ENCODE results near the gene CD300LD.
"Not testable (repeated sequence)": the region's sequence is repeated elsewhere in the genome, so short reads cannot be mapped to it uniquely, and the experiment has no call there.

Gene CD300LD

DNA sequence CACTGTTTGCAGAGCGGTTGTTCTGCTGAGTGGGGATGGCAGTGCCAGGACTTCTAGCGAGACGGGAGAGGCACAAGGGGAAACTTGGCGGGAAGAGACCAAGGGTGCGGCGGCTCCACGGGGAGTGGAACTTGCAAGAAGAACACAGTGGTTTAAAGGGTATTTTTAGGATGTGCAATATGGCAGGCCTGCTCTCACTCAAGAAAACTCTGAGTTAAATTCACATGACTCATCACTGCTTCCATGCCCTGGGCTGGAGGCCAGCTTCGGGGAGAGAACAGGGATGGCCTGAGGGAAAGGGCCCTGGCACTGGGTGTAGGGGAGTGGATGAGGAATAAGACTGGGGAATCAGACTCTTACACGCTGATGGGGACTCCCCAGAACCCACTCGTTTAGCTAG is 13.3 kb upstream of the CD300LD start:
- DNase-seq: no peak

DNA sequence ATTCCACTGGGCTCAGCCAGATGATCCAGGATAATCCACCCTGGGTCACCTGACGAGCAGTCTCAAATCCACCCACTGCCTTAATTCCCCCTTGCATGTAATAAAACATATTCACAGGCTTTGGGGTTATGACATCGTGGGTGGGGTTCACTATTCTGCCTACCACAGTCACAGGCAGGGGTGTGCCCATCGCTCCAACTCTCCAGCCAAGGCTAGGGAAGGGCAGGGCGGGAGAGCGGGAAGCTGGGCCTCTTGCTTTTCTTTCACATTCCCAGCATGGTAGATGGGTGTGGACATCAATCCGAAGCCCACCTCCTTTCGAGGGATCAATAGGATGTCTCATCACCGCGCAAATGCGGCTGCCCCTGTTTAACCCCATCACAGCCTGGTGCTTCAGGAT is 12.7 kb upstream of the CD300LD start:
- no peak for DNase-seq

DNA sequence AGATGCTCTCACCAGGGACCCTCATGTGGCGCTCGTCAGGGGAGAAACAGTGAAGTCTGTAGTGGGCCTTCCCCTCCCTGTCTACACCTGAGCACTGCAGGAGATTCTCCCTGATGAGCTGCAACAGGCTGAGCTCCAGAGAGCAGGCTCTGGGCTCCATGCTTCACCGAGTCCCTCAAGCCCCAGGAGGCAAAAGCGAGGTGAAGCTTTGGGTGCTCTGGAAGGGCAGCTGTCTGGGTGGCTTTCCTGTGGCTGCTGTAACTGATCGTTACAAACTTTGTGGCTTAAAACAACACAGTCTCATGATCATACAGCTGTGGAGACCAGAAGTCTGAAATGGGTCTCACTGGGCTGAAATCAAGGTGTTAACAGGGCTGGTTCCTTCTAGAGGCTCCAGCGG is 12.1 kb upstream of the CD300LD start:
- DNase-seq: no peak

DNA sequence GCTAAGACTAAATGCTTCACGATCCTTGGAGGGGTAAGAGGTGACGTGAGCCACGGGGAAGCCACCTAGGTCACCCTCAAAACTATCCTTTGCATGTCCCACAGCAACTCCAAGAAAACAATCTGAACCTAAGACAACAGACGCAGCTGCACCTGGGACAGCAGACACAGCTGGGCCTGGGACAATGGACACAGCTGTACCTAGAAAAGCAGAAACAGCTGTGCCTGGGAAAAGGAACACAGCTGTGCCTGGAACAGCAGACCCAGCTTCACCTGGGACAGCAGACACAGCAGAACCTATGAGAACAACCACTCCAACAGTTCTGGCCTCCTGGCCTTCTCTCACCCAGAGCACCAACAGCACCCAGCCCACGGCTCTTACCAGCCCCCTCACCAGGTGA is 11.7 kb upstream of the CD300LD start:
- DNase-seq: no peak

- DNase-seq: no peak
These were observed 11.1 kb upstream of the CD300LD start for GRCh38 chr17:74603037-74603635.

- DNase-seq: peak; percentile 34 to 36
These were observed 10.0 kb upstream of the CD300LD start for GRCh38 chr17:74601944-74602572.

- peak in 1 of 2 donors; percentile 27 for DNase-seq
These were observed 7.4 kb upstream of the CD300LD start for GRCh38 chr17:74599448-74599939.

- DNase-seq: peak in 1 of 2 donors; percentile 35
These were observed 6.9 kb upstream of the CD300LD start for GRCh38 chr17:74599023-74599399.

DNA sequence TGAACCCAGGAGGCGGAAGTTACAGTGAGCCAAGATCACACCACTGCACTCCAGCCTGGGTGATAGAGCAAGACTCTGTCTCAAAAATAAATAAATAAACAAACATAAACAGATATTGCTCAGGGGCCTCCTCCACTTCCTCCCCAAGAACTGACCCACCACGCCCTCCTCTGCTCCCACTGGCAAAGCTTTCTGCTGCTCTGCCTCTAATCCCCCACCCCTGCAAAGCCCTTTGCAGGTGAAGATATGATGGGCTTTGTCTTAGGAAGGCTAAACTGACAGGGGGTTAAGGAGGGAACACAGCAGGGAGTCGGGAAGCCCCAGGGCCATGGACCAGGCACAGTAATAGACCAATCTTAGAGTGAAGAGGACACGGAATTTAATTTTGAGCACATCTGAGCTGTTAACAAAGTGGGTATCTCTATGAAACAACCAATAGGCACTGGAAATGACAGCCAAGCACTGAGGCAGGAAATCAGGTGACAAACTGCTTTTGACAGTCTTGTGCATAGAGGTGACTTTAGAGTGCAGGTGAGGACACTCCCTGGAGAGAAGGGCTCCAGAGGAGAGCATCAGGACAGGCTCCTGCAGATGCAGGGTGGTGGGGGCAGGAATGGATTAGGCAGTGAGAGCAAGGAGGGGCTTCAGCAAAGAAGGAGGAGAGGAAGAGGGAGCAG is 6.4 kb upstream of the CD300LD start:
- no peak for DNase-seq

GRCh38 chr17:74597069-74597790 is 5.1 kb upstream of the CD300LD start:
- no peak for DNase-seq

DNA sequence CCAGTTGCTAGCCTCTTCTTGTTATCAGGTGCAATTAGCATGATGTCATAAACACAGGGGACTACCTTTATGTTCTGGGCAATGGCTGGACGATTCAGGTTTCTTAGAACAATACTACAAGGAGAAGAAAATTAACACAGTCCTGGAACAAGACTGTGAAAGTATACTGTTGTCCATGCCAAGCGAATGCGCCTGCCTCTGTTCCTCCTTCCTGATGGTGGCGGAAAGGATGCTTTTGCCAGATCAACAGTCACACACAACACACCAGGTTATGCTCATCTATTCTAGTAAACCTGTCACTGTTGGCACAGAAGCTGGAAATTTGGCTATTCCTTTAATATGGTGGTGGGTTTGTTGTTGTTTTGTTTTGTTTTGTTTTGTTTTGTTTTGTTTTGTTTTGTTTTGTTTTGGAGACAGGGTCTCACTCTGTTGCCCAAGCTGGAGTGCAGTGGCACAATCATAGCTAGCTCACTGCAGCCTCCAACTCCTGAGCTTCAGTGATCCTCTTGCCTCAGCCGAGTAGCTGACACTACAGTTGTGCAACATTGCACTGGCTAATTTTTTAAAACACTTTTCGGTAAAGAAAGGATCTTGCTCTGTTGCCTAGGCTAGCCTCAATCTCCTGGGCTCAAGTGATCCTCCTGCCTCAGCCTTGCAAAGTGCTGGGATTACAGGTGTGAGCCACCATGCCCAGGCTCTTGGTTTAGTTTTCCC is 3.1 kb upstream of the CD300LD start:
- no peak for DNase-seq

- no peak for DNase-seq
These were observed 580 bp downstream of the CD300LD start for GRCh38 chr17:74591503-74591902.

GRCh38 chr17:74585711-74586110 is 6.4 kb downstream of the CD300LD start:
- no peak for DNase-seq

DNA sequence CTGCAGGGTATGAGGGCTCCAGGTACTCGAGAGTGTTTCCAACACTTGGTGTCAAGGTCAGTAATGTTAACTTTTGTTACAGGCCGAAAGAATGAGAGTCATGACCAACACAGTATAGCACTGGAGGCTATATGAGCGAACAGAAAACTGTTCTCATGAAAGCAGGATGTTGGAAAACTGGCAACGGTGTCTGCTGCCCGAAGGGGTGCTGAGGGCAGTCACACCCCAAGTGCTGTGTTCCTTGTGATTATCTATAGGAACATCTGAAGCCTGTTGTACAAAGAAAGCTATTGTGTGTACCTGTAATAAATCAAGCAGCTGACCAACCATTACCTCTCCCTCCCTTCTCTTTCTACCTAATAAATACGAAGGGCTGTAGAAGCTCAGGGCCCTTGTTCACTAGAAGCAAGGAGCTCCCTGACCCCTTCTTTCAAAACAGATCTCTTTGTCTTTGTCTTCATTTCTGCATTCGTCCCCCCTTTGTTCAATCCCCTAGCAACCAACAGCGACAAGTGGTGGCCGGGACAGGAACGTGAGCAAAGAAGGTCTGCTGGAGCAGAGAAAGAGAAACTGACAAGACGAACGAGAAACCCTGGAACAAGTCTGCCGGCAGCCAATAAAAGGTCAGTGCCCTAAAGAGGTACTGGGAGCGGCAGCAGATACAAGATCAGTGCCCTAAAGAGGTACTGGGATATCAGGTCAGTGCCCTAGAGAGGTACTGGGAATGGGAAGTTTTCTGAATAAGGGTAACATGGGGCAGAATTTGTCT is 7.6 kb downstream of the CD300LD start:
- DNase-seq: no peak

DNA sequence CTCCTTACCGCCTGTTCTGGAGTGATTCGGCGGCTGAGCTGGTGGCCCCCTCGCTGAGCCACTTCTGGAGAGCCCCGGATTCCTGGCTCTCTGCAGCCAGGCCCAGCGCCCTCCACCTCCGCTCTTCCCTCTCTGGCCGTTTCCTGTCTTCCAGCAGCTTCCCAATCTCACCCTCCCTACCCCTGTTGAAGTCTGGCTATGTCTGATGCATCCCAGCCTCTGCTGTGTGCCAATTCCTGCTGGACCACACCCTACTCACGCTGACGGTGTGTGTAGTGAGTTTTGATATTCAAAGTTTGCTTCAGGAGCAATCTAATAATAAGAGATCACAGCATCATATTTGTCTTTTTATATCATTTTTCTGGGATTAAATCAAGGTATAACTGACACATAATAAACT is 9.4 kb downstream of the CD300LD start:
- no peak for DNase-seq

GRCh38 chr17:74579900-74580299 is 12.2 kb downstream of the CD300LD start:
- no peak for DNase-seq

DNA sequence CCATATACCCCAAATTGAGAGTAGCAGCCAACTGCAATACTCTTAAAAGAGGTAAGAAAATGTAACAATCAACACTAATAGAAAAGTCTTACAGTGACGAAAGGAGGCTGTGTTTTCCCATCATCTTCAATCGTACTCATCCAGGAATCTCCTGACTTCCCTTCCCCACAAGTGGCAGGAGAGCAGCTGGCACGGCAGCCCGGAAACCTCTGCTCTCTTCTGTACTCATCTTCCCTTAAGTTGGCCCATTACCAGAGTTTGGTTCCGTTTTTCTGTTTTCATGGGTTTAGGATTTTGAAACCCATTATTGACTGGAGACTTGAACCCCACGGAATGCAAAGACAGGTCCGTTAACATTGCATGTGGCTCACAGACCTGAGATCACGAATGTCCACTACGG is 13.1 kb downstream of the CD300LD start:
- DNase-seq: no peak

DNA sequence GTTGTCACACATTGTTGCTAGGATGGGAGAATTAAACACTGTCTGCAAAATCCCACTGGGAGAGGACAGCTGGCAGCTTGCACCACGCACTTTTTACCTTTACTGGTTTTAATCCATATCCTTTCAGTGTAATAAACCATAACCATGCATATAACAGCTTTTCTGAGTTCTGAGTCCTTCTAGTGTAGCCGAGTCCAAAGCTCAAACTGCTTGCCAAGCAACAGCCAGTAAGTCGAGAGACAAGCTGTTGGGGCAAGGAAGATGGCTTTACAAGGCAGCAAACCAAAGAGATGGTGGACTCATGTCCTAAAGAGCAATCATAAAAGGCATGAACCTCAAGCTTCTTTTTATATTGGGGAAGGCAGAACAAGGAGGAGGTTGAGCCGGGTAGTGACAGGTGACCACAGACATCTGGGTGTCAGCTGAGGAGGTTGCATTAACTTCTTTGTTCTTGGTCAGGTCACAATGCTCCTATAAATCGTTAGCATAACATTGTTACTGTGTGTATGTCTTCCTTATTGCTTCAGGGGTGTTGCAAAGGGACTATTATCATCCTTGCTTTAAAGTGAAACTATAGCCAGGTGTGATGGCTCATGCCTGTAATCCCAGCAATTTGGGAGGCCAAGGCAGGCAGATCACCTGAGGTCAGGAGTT is 17.5 kb downstream of the CD300LD start:
- DNase-seq: no peak

GRCh38 chr17:74573635-74574034 is 18.4 kb downstream of the CD300LD start:
- not testable (repeated sequence) for DNase-seq

DNA sequence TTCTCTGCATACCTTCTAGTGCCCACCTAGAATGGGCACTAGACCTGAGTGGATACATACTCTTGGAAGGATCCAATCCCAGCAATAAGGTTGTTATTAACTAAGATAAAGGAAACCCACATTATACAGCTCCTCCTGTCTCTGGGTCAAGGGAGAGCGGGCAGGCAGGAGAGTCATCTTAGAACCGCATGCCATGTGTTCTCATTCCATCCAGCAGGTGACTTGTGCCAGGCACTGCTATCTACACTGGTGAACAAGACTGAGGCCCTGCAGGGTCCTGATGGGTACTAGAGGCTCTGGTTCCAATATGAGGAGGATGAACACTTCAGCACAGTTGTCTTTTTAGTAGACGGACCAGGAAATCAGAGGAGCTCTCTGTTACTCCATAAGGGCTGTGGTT is 18.9 kb downstream of the CD300LD start:
- DNase-seq: no peak

DNA sequence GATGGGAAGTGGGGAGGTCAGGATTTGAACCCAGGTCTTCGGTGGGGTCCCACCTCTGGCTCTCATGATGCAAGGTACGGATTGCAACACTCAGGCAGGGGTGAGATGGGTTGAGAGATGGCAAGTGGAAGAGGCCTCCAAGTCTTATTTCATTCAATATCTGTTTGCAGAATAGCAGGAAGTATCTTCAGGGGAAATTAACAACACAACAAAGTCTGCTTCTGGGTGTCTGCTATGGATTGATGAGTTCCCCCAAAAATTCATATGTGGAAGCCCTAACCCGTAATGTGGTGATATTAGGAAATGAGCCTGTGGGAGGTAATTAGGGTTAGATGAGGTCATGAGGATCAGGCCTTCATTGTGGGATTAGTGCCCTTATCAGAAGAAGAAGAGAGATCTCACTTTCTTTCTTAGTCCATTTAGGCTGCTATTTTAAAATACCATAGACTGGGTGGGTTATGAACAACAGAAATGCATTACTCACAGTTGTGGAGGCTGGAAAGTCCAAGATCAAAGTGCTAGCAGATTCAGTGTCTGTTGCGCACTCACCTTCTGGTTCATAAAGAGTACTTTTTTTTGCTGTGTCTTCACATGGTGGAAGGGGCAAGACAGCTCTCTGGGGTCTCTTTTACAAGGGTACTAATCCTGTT is 20.3 kb downstream of the CD300LD start:
- no peak for DNase-seq

Measured in CD4-positive, alpha-beta T cell treated with Interleukin-4 for 1 hour (primary cell).